ENCODE results near the gene GPR149.

GRCh38 chr3:154422694-154423093, 7.3 kb downstream of the GPR149 start:
- no peak for TF ChIP-seq CTCF (IDR thresholded peaks at IDR 0.05 in 4 of 5, conservative IDR thresholded peaks at IDR 0.05 in 1 of 5)
- no peak for TF ChIP-seq POLR2A (IDR thresholded peaks at IDR 0.05)
